GM12891 (cell line): ENCODE measurements around the gene WHAMM.

Experiments used
- POLR2A ChIP-seq: IDR thresholded peaks from 2 replicates; pipeline ENCODE4 v1.6.1; 2011; ENCODE audit warnings: low read depth, low read length, control low read depth
- POLR2AphosphoS5 ChIP-seq: IDR thresholded peaks from 2 replicates; pipeline ENCODE4 v1.6.1; 2011; ENCODE audit warnings: low read depth, low read length, control low read depth
- POU2F2 ChIP-seq: IDR thresholded peaks from 2 replicates; pipeline ENCODE4 v1.6.1; 2011; ENCODE audit warnings: low read depth, mild to moderate bottlenecking, control low read depth, low read length, moderate library complexity
- SPI1 ChIP-seq: IDR thresholded peaks from 2 replicates; pipeline ENCODE4 v1.6.1; 2011; ENCODE audit warnings: low read depth, low read length, control low read depth
- TAF1 ChIP-seq: IDR thresholded peaks from 2 replicates; pipeline ENCODE4 v1.6.1; 2011; ENCODE audit warnings: low read depth, low read length, control low read depth

GRCh38 chr15:82764740-82765139, 44.7 kb upstream of the WHAMM start:
- no peak for TF ChIP-seq POLR2AphosphoS5
- TF ChIP-seq POLR2A, result no peak
- no peak for TF ChIP-seq POU2F2
- TF ChIP-seq TAF1, result no peak
- TF ChIP-seq SPI1, result no peak
